ENCODE data around the gene VIPR2. TPM values are rescaled to one million over a fixed set of nuclear protein-coding genes. Genes with fewer than 3 reads are reported as not detected.

The VIPR2 gene
- total and polyA plus RNA-seq, 2 experiments from 2014 or later = 1.3 to 2.7 TPM

GRCh38 chr7:159042581-159043101 is 102.0 kb downstream of the VIPR2 start (continued):
- no peak for TF ChIP-seq ZNF114 (CRISPR knock-in tag; IDR thresholded peaks at IDR 0.05)
- no peak for TF ChIP-seq REST (IDR thresholded peaks at IDR 0.05; ENCODE audit: unreplicated experiment)
- TF ChIP-seq ETS1 (IDR thresholded peaks at IDR 0.05) = no peak

- no peak for DNase-seq (ENCODE audit: low spot score)
- TF ChIP-seq ZNF462 (CRISPR knock-in tag; IDR thresholded peaks at IDR 0.05) (no peak), CTCF (conservative IDR thresholded peaks at IDR 0.05; ENCODE audit: low read depth in 2 of 2) (no peak), ZNF114 (CRISPR knock-in tag; IDR thresholded peaks at IDR 0.05) (no peak), ETS1 (IDR thresholded peaks at IDR 0.05) (no peak), REST (IDR thresholded peaks at IDR 0.05; ENCODE audit: unreplicated experiment) (no peak)
Observed at GRCh38 chr7:159042103-159042502, 102.6 kb downstream of the VIPR2 start.

More at GRCh38 chr7:159042103-159042502, 102.6 kb downstream of the VIPR2 start:
- no peak overlapping the region for H3K27ac ChIP-seq (ENCODE audit: low read depth)
- H3K79me2 ChIP-seq (replicated peaks; ENCODE audit: insufficient read depth) = no peaks in the 10 kb centered on the region
- ATAC-seq = no peak
- no peaks in the 10 kb centered on the region for H3F3A ChIP-seq (replicated peaks; ENCODE audit: low read depth)
- H3K4me2 ChIP-seq = no peak overlapping the region
- no peaks in the 10 kb centered on the region for H3K4me1 ChIP-seq (ENCODE audit: insufficient read depth)
- Mint-ChIP-seq H3K9me3 (peaks cover 76% of the 10 kb centered on the region), H3K27ac (no peak overlapping the region), H3K4me3 (no peak overlapping the region), H3K4me1 (no peaks in the 10 kb centered on the region), H3K36me3 (ENCODE audit: low read depth) (peaks cover 6% of the 10 kb centered on the region; the same call in 2 of the 3 replicates), H3K27me3 (ENCODE audit: insufficient read depth, low read depth, poor library complexity) (peaks cover 7% of the 10 kb centered on the region)
- H3K27me3 ChIP-seq (ENCODE audit: insufficient read depth) = no peaks in the 10 kb centered on the region
- no peaks in the 10 kb centered on the region for H4K20me1 ChIP-seq (replicated peaks; ENCODE audit: insufficient read depth)
- no peak overlapping the region for H2AFZ ChIP-seq
- H3K9me2 ChIP-seq (ENCODE audit: insufficient read depth) = 0 out of 2 replicates have a peak, but pooled peaks cover 4% of the 10 kb centered on the region
- H3K36me3 ChIP-seq (ENCODE audit: insufficient read depth) = no peaks in the 10 kb centered on the region
- H3K4me3 ChIP-seq = no peak overlapping the region

Measured in GM23338 (cell line).